Skin epidermis (tissue), 12 donors: ENCODE measurements around the gene BANP.
"Not testable (repeated sequence)": the region's sequence is repeated elsewhere in the genome, so short reads cannot be mapped to it uniquely, and the experiment has no call there.

Experiments used
- H3K27ac ChIP-seq, 21 experiments: fragments of 200-600 bp; sonication (generic) in 11 of 21; one replicate each; pipeline ENCODE4 v1.5.0; 2020; ENCODE audit warnings: mild to moderate bottlenecking in 3 of 21, inconsistent platforms in 2 of 21, moderate library complexity in 2 of 21
- H3K4me3 ChIP-seq, 7 experiments: fragments of 200-600 bp; sonication (generic) in 2 of 7; one replicate each; pipeline ENCODE4 v1.5.0; 2020; ENCODE audit warnings: inconsistent platforms in 2 of 7, mild to moderate bottlenecking in 2 of 7, moderate library complexity in 1 of 7

BANP gene

DNA sequence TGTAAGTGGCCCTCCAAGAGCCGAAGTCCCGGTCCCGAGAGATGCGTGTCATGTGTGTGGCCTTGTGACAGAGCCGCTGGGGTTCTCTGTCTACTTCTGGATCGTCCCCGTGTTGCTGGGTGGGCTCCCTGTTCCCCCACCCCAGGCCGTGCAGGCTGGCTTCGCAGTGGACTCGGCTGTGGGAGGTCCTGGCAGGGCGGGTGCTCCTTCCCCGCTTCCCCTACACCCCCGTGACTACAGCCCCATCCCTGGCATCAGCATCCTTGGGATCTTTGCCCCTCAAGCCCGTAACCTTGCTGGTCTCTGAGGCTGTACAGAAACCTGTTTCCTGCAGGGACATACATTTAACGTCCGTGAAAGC lies 136.3 kb downstream of the BANP start:
- Histone ChIP-seq H3K27ac (peak overlapping the region in 10 of 21 experiments; percentile 2 to 84 (median 62)), H3K4me3 (peak overlapping the region in 2 of 7 experiments; percentile 11 to 20)

DNA sequence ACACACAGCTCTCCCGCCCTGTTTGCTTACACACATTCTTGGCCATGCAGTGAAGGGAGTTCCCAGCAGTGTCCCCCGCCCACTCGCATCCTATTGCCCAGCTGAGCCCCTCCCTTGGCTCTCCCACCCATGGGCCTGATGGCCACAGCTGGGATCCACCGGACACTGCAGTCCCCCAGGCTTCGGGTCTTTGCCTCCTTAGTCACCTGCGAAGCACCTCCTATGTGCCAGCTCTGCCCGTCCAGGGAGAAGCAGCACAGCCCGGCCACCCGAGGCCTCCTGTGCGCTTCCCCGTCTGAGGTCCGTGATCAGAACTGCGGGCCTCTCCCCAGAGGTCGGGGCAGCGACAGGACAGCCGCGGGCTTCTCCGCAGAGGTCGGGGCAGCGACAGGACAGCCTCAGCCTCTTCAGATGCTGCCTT lies 136.9 kb downstream of the BANP start:
- H3K27ac ChIP-seq = peak overlapping the region in 11 of 21 experiments; percentile 31 to 84 (median 74)
- H3K4me3 ChIP-seq = peak overlapping the region in 1 of 7 experiments; percentile 20

DNA sequence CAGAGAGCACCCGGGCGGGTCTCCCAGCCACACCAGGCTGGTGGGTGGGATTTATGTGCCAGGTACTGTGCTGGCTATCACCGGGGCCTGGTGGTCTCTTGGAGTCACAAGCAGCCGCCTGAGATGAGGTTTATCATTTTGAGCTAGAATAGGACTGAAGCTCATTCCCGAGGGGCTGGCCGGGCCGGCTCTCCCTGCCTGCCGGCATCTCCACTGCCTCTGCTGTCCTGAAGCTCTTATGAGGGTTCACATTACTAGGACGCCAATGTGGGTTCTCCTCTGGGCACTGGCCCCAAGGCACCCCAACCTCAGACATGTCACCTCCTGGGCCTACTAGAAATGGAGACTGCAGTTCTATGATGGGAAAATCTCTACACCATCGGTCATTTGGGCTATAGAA lies 137.4 kb downstream of the BANP start:
- peak overlapping the region in 1 of 7 experiments; percentile 20 for H3K4me3 ChIP-seq
- H3K27ac ChIP-seq = peak overlapping the region in 11 of 21 experiments; percentile 31 to 84 (median 74)

DNA sequence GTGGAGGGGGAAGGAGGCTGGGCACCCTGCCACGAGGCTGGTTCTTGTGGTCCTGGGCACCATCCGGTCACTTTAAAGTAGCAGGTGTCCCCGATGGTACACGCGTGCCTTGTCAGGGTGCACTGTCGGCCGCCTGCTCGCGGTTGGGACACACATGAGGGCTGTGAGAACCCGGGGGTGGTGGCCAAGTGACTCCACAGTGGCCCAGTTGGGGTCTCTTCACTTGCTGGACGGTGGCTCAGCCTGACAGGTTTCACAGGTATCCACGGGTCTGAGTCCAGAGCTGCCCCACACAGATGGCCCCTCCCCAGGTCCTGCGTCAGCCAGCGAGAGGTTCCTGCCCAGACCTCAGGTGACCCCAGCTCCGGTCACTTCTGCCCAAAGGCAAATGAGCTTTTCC lies 137.8 kb downstream of the BANP start:
- Histone ChIP-seq H3K27ac (peak overlapping the region in 5 of 21 experiments; percentile 18 to 79 (median 74)), H3K4me3 (peak overlapping the region in 1 of 7 experiments; percentile 12)

DNA sequence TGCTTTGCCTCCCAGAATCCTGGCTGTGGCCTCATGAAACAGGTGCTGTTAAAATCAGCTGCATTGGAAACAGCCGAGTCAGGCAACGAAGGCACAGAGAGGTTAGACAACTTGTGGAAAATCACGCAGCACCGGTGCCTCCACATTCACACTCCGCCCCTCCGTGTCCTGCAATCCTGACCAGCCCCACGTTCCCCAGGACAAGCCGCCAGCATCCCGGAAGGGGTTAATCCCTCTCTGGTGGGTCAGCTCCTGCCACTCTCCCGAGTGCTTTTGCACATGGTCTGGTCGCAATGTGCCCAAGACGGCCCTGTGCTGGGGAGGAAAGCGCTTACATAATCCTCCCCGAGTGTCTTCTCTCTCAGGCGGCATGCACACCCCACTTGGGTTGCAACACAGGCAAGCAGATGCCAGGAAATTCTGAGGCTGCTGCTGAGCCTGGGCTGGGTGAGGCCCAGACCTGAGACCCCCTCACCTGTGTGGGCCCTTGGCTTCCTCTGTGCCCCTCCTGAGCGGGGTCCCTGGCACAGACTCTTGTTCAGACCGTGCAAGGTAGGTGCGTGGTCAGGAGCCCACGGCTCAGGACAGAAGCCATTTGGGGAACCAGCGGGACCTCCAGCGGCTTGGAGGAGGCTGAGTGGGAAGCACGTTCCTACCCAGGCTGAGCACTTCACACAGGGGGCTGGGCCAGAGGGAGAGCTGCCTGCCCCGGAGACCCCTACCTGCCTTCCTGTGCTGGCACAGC lies 138.6 kb downstream of the BANP start:
- Histone ChIP-seq H3K27ac (peak overlapping the region in 8 of 21 experiments; percentile 1 to 82 (median 46)), H3K4me3 (peak overlapping the region in 1 of 7 experiments; percentile 12)

DNA sequence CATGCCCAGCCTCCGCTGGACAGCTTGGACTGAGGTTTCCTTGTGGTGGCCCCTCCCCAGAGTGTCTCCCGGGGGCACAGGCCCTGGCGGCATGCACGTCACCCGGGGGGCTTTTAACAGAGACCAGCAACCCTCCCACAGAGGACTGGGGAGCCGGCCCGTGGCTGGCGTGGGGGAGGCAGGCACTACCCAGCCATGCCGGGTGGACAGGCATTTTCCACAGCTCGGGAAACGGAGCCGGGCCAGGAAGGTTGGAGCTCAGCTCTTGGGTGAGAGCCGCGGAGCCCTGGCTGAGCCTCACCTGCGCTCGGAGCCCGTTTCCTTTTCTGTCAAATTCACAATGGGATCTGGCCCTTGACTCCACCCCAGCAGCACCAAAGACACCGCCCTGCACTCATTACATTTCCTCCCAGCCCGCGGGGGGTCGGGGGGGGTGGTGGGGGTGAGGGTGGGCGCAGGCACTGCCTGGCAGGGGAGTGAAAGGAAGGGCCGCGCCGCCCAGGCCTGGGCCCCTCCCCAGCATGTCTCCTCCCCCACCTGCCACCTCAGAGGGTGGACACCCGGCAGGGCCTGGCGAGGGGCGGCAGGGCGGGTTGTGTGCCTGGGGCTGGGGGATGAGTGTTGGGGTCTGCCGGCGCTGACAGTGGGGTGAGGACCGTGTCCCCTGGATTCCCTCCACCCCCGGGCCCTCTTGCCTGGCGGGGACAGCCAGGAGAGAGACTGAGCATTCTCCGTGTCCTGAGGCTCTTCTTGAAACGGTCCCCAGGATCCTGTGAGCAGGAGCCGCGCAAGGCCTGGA lies 139.3 kb downstream of the BANP start:
- peak overlapping the region in 8 of 21 experiments; percentile 1 to 82 (median 18) for H3K27ac ChIP-seq
- not testable (repeated sequence) for H3K4me3 ChIP-seq

DNA sequence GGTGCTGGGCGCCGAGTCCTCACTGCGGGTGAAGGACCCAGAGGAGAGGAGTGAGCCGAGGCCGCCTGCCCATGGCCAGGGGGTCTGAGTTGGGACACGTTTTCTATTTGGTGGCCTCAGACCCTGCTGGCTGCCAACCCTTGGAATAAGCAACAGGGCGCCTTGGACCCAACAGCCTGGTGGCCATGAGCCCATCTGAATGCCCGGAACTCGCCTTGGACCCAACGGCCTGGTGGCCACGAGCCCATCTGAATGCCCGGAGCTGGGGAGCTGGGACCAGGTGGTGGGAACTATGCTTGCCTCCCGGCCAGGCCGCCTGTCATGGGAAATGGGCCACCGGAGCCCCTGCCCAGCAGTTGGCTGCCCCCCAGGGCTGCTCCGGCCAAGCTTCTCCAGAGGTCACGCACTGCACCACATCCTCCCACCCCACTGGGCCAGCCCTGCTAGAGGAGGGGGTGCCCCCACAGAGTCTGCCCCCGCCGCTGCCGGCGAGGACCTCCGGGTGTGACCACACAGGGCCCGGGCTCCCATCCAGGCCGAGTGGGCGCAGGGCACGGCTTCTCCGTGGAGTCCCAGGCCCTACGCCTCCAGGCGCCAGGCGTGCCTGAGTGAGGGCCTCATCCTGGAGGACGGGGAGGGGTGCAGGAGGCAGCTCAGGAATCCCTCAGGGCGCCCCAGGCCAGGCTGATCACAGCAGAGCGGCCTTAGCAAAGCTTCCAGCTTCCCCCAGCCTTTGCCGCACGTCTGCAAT lies 140.2 kb downstream of the BANP start:
- H3K27ac ChIP-seq = peak overlapping the region in 7 of 21 experiments; percentile 11 to 82 (median 43)
- not testable (repeated sequence) for H3K4me3 ChIP-seq

DNA sequence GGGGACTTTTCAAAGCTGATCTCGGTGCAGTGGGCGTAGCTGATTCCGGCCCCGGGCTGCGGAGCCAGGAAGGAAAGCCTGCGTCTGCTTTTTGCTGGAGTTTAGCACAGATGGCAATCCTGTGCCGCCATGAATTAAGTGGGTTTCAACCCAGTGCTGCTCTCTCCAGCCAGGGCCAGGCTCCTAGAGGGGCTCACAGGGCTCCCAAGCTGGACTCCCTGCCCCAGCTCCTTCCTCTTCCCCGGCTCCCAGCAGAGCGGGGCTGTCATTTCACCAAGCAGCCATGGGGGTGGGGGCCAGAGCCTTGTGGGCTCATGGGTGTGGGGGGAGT lies 140.7 kb downstream of the BANP start:
- H3K27ac ChIP-seq = peak overlapping the region in 4 of 21 experiments; percentile 16 to 82 (median 38)
- not testable (repeated sequence) for H3K4me3 ChIP-seq

DNA sequence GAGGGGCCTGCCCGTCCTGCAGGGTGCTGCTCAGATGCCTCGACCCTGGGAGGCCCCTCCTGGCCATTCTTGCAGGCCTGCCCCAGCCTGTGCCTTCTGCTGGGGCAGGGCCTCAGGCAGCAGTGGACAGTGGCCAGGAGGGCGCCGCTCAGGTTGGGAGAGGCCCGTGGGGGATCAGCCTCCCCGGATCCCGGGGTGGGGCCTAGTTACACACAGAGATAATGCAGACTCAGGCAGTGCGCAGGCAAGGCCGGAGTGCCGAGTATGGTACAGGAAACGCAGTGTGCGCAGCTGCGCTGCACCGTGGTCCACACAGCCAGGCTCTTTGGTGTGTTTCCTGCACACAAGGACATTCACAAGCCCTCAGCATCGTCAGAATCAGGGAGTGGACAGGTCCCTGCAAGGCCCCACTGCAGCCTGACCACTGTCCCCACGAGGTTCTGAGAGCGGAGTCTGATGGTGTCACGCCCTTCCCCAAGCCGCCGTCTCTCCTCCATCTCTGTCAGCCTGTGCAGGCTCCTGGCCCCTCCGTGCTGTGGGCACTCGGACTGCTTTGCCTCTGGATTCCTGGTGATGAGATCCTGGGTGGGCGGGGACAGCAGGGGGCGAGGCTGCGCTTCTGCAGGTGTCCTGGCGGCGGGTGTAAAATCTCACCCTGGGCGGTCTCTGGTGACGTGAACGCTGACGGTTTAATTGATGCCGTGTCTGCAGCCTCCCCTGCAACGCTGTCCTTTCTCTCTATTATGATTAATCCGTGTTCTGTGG lies 141.7 kb downstream of the BANP start:
- not testable (repeated sequence) for H3K4me3 ChIP-seq, H3K27ac ChIP-seq

DNA sequence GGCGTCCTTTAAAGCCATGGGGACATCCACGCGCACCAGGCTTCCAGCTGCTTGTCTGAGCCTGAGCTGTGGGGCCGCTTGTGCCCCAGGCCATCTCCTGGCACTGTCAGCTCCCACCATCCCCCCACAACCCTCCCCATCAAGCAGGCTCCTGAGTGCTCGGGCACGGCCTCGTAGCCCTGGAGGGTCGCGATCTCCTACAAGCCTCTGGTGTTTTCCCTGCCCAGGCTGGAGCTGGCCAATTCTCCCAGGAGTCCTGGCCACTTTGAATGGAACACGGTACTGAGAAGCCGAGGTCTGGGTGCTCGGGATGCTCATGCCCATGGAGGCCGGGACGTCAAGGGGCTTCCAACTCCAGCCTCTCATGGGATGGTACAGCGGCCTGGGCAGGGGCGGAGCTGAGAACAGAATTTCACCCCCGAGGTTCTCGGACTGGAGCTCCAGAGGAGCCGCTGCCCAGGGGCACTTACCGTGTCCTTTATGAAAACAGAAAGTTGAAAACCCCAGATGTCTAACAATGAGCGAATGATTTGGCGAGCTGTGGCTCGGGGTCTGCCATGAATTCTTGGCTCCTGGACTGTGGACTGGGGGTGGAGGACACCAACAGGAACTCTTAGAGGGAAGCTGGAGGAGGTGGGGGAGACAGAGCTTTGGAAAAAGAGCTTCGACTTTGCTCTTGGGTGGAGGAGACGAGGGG lies 142.5 kb downstream of the BANP start:
- H3K4me3 ChIP-seq = not testable (repeated sequence)
- H3K27ac ChIP-seq = peak overlapping the region in 1 of 21 experiments; percentile 57

DNA sequence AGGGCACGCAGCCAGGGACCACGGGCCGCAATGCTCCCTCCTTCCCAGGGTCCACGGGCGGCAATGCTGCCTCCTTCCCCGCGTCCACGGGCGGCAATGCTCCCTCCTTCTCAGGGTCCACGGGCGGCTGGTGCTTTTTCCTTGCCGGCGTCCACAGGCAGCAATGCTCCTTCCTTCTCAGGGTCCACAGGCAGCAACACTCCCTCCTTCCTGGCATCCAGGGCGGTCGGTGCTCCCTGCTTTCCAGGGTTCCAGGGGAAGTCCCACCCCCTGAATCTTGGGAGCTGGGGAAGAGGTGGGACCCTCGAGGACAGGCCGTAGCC lies 143.0 kb downstream of the BANP start:
- peak overlapping the region in 1 of 21 experiments; percentile 57 for H3K27ac ChIP-seq
- H3K4me3 ChIP-seq = not testable (repeated sequence)

DNA sequence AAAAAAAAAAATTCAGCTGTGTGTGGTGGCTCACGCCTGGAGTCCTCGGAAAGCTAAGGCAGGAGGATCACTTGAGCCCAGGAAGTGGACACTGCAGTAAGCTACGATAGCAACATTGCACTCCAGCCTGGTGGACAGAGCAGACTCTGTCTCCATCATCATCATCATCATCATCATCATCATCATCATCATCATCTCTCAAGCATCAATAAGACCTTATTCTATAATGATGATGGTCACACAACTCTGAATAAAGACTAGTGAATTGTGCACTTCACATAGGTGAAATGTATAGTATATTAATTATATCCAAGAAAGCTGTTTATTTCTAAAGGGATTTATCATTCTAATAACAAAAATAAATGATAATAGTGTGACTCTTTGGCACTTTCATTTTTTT lies 143.7 kb downstream of the BANP start:
- H3K4me3 ChIP-seq = not testable (repeated sequence)

DNA sequence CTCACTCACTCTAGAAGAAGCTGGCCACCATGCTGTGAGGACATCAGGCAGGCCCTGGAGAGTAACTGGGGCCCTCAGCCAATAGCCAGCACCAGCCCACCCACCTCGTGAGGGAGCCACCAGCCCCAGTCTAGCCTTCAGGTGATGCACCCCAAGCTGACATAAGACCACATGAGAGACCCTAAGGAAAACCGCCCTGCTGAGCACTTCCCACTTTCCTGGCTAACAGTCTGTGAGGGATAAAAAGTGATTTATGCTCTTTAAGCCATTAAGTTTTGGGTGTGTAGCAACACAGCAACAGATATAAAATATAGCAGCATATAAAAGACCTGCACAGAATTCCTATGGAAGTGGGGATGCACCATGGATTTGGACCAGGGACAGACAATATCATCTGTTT lies 145.4 kb downstream of the BANP start:
- not testable (repeated sequence) for H3K27ac ChIP-seq, H3K4me3 ChIP-seq

More for the DNA sequence above, 143.7 kb downstream of the BANP start:
- H3K27ac ChIP-seq = not testable (repeated sequence)

DNA sequence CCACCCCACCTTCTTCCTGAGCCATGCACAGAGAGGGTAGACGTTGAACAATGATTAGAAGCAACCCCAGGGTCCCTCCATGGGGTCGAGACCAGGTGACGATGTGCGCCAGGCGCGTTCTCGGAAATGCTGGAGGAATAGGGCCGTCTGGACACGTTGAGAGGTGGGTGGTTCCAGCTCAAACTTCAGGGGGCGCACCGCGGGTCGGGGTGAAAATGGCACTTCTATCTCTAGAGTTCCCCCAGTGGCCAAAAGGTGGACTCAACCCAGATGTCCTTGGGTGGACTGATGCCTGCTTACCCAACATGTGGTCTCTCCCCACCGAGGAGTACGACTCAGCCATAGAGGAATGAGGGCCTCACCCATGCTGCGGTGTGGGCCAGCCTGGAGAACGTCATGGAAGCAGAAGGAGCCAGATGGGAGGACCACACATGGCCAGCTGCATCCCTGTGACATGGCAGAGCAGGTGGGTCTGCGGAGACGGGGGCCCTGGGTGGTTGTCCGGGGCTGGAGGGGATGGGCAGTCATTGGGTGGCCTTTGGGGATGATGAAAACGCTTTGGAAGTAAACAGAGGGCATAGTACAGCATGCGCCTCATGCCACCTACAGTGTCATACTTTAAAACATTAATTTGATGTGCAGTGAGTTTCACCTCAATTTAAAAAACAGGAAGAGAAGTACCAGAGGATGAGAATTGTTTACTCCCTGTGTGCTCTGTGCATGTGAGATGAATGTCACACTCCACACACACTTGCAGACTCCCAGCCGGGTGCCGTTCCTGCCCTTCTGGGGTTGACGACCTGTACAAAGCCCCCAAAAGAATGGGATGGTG lies 147.7 kb downstream of the BANP start:
- not testable (repeated sequence) for H3K4me3 ChIP-seq, H3K27ac ChIP-seq

DNA sequence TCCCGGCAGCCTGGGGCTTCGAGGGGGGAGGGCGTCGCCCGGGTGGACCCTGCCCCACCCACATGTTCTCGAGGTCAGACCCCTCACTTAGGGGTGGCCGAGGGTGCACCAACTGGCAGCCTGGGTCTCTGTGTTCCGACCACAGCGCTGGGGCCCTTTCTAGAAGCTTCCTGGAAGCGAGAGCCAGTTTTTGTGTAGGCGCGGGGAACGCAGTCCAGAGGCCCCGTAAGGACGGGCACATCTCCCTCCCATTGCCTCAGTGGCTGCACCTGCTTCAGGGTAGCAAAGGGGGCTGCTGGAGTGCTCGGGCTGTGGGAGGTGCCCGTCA lies 148.3 kb downstream of the BANP start:
- H3K4me3 ChIP-seq = no peak overlapping the region
- no peak overlapping the region for H3K27ac ChIP-seq

DNA sequence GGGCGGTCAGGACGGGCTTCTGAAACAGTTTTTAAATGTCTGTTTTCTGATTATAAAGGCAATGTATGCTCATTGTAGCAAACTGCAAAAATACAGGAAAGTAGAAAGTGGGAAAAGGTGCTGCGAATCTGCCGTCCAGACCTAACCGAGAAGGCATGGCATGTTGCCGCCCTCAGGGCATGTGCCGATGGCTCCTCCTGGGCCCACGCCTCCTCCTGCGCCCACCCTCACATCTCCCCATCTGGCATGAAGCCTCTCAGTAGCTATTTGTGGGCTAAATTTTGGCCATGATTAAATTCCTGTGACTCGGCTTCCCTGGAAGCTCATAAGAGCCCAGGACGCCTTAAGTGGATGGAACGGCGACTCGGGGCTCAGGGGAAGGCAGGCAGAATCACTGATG lies 148.7 kb downstream of the BANP start:
- not testable (repeated sequence) for H3K27ac ChIP-seq, H3K4me3 ChIP-seq

DNA sequence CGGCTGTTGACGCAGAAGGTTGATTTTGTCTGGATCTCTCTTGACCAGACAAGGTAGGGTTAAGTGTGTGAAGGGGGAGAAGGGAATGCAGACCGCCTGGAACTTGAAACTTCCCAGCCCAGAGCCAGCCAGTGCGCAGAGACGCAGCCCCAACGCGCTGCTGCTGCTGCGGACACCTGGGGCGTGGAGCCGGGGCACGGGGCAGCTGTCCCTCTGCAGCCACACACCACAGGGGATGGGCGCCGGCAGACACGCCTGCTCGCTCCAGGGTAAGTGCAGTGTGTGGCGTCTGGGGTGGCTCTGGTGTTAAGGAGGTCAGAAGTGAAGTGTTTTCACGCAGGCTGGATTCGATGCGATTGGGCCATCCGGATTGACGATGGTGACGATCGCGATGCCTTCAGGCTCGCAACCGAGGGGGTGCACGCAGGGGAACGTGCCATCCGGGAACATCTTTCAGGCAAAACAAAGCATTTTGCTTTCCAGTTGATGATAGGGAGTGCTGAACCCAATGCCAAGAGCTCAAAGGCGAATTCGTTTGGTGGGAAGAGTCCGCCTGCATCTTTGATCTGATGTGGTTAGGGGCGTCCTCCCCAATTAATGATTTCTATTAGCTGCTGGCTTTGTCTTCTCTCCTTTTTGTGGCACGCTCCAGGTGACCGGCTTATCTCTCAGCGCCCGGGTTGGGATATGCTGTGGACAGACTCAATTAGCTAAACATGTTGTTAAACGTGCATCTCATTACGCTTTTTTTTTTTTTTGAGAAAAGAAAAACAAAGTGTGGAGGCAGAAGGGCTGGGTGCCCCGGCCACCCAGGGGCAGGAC lies 149.8 kb downstream of the BANP start:
- H3K27ac ChIP-seq = not testable (repeated sequence)
- peak overlapping the region in 1 of 7 experiments; percentile 5 for H3K4me3 ChIP-seq
